Ureter (tissue), 1 donor: Measurements from ENCODE around the gene OR6B3. TPM values are rescaled to one million over a fixed set of nuclear protein-coding genes. Genes with fewer than 3 reads are reported as not detected.

Experiments
- total RNA-seq: library from RNA; stranded (reverse); gene quantifications from one replicate; pipeline ENCODE4 v1.2.4, GENCODE V29; 2023
- donor health status: DM: yes; HTN: yes; CAD: no.

OR6B3 gene
- total RNA-seq, 1 donor from 2014 or later, result not detected

Other genes starting within 250 kb of the OR6B3 start
- 130 TPM for gene NDUFA10, start 28.2 kb downstream of the OR6B3 start, total RNA-seq
- not detected for gene OR6B2, start 23.1 kb downstream of the OR6B3 start, total RNA-seq
- gene COPS9, start 82.8 kb upstream of the OR6B3 start, total RNA-seq, result 88.1 TPM
- not detected for gene OTOS, start 87.1 kb upstream of the OR6B3 start, total RNA-seq